ENCODE data around the gene ARID3B.
A peak's percentile ranks its signal among the peaks of the same experiment; 100 is the strongest.

ARID3B gene

DNA sequence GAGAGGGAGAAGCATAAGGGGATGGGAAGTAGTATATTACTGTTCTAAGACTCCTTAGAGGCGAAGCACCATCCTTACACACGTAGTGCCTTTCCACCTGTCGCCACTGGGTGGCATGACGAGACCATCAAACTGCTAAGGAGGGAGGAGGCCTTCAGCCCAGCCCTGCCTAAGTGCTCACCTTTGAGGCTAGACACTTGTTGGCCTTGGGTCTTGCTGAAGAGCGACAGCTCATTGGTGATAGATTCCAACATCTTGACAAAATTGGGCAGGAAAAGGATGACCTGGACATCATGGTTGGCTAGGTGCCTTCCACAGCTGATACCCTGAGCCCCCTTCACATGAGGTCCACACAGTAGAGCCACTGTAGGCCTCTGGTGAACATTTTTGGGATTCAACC, 94.2 kb downstream of the ARID3B start:
- peak in 1 of 2 experiments; percentile 76 for DNase-seq (ENCODE audit: low read depth in 1 of 2, low spot score in 1 of 2)
- H3K4me3 ChIP-seq (replicated peaks; ENCODE audit: insufficient read depth, low read length), result no peak overlapping the region
- H3K27me3 ChIP-seq (ENCODE audit: insufficient read depth, poor library complexity, severe bottlenecking), result no peaks in the 10 kb centered on the region
- TF ChIP-seq, protein P1, sequence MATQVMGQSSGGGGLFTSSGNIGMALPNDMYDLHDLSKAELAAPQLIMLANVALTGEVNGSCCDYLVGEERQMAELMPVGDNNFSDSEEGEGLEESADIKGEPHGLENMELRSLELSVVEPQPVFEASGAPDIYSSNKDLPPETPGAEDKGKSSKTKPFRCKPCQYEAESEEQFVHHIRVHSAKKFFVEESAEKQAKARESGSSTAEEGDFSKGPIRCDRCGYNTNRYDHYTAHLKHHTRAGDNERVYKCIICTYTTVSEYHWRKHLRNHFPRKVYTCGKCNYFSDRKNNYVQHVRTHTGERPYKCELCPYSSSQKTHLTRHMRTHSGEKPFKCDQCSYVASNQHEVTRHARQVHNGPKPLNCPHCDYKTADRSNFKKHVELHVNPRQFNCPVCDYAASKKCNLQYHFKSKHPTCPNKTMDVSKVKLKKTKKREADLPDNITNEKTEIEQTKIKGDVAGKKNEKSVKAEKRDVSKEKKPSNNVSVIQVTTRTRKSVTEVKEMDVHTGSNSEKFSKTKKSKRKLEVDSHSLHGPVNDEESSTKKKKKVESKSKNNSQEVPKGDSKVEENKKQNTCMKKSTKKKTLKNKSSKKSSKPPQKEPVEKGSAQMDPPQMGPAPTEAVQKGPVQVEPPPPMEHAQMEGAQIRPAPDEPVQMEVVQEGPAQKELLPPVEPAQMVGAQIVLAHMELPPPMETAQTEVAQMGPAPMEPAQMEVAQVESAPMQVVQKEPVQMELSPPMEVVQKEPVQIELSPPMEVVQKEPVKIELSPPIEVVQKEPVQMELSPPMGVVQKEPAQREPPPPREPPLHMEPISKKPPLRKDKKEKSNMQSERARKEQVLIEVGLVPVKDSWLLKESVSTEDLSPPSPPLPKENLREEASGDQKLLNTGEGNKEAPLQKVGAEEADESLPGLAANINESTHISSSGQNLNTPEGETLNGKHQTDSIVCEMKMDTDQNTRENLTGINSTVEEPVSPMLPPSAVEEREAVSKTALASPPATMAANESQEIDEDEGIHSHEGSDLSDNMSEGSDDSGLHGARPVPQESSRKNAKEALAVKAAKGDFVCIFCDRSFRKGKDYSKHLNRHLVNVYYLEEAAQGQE (IDR thresholded peaks at IDR 0.05; ENCODE audit: insufficient replicate concordance, low read depth), result no peak
- TF ChIP-seq, protein P2, sequence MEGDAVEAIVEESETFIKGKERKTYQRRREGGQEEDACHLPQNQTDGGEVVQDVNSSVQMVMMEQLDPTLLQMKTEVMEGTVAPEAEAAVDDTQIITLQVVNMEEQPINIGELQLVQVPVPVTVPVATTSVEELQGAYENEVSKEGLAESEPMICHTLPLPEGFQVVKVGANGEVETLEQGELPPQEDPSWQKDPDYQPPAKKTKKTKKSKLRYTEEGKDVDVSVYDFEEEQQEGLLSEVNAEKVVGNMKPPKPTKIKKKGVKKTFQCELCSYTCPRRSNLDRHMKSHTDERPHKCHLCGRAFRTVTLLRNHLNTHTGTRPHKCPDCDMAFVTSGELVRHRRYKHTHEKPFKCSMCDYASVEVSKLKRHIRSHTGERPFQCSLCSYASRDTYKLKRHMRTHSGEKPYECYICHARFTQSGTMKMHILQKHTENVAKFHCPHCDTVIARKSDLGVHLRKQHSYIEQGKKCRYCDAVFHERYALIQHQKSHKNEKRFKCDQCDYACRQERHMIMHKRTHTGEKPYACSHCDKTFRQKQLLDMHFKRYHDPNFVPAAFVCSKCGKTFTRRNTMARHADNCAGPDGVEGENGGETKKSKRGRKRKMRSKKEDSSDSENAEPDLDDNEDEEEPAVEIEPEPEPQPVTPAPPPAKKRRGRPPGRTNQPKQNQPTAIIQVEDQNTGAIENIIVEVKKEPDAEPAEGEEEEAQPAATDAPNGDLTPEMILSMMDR (IDR thresholded peaks at IDR 0.05; ENCODE audit: insufficient read depth, low read length), result peak; percentile 92
- H3K27ac ChIP-seq (replicated peaks), result no peak overlapping the region

DNA sequence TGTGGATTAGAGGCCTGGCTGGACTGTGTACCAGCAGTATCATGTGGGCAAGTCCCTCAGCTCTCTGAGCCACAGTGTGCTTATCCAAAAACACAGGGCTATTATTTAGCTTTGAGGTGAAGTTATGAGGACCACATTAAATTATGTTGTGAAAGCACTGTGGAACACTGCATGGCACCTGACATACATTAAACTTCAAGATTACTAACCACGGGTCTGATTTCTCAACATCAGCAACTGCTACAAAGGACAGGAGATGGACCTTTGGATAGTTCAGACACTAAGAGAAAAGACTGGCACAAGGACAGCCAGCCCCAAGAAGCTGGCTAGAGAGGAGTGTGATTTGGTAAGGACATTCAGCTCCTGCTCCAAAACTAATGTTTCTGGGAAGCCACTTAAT, 96.0 kb downstream of the ARID3B start:
- DNase-seq (ENCODE audit: low read depth in 1 of 2, low spot score in 1 of 2), result no peak
- Histone ChIP-seq H3K27me3 (ENCODE audit: insufficient read depth, poor library complexity, severe bottlenecking) (no peaks in the 10 kb centered on the region), H3K27ac (replicated peaks) (no peak overlapping the region), H3K4me3 (replicated peaks; ENCODE audit: insufficient read depth, low read length) (no peak overlapping the region)
- TF ChIP-seq, protein P2 (IDR thresholded peaks at IDR 0.05; ENCODE audit: insufficient read depth, low read length), result no peak
- TF ChIP-seq, protein P1 (IDR thresholded peaks at IDR 0.05; ENCODE audit: insufficient replicate concordance, low read depth), result no peak
- TF ChIP-seq SPI1 (IDR thresholded peaks at IDR 0.05; ENCODE audit: borderline replicate concordance, low read depth), result no peak
- no peak for TF ChIP-seq POLR2AphosphoS5 (IDR thresholded peaks at IDR 0.05; ENCODE audit: low read depth)
- TF ChIP-seq GABPA (IDR thresholded peaks at IDR 0.05; ENCODE audit: low read depth), result no peak

DNA sequence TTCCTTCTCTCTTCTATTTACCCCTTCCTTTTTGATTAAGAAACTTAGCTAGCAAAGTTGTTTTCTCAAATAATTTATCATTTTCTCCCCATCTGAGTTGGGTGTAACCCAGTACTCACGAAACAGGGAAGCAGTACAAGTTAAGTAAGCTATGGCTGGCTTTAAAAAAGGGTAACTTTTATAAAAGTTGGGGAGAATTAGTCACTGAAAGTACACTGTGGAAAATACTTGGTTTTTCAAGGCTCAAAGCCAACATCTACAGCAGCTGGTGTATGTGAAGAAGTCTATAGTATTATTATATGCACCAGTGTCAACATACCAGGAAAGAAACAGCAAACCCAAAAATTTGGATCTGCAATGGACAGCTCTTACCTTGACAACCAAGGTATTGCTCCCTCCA, 100.1 kb downstream of the ARID3B start:
- TF ChIP-seq, protein P2 (IDR thresholded peaks at IDR 0.05; ENCODE audit: insufficient read depth, low read length), result no peak
- TF ChIP-seq, protein P1 (IDR thresholded peaks at IDR 0.05; ENCODE audit: insufficient replicate concordance, low read depth), result no peak
- TF ChIP-seq GABPA (IDR thresholded peaks at IDR 0.05; ENCODE audit: low read depth) (no peak), POLR2AphosphoS5 (IDR thresholded peaks at IDR 0.05; ENCODE audit: low read depth) (no peak), SPI1 (IDR thresholded peaks at IDR 0.05; ENCODE audit: borderline replicate concordance, low read depth) (no peak)
- Histone ChIP-seq H3K4me3 (replicated peaks; ENCODE audit: insufficient read depth, low read length) (no peak overlapping the region), H3K27me3 (ENCODE audit: insufficient read depth, poor library complexity, severe bottlenecking) (no peaks in the 10 kb centered on the region), H3K27ac (replicated peaks) (no peak overlapping the region)
- DNase-seq (ENCODE audit: low read depth in 1 of 2, low spot score in 1 of 2), result no peak

Measured in HL-60 (cell line).